HG03139 (cell line): ENCODE data around the gene AGO1.
"Not testable (repeated sequence)": the region's sequence is repeated elsewhere in the genome, so short reads cannot be mapped to it uniquely, and the experiment has no call there.

Source experiments
- ATAC-seq: cut with Tn5 transposase; IDR thresholded peaks from one replicate; pipeline ENCODE4 v1.9.1; 2021; ENCODE audit not compliant: unreplicated experiment

Gene AGO1

GRCh38 chr1:35968396-35968795 lies 85.4 kb downstream of the AGO1 start:
- no peak for ATAC-seq

DNA sequence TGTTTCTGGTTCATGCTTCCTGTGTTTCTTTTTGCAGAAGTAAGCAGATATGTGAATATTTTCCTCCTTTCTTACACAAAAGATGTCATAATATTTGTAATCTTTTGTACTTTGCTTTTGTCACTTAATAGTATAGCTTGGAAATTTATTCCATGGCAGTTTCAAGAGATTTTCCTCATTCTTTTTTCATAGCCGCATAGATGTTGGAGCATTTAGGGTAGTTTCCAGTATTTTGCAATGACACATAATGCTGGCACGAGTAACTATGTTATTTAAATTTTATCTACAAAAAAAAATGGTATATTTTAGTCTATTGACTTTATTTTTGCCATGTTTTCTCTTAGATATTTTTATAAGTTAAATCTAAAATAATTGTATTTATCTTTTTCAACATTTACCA lies 88.6 kb downstream of the AGO1 start:
- no peak for ATAC-seq

- not testable (repeated sequence) for ATAC-seq
Observed at GRCh38 chr1:35972631-35973030, 89.6 kb downstream of the AGO1 start.

GRCh38 chr1:35980090-35980489 lies 97.1 kb downstream of the AGO1 start:
- no peak for ATAC-seq
